HepG2 (cell line): ENCODE measurements around the gene GSAP. TPM values are rescaled to one million over a fixed set of nuclear protein-coding genes. Genes with fewer than 3 reads are reported as not detected.
A peak's percentile ranks its signal among the peaks of the same experiment; 100 is the strongest.

Source experiments
- ASH2L ChIP-seq: fragments of 300-600, 200-600 bp; sonication (generic); IDR thresholded peaks from 2 replicates; pipeline ENCODE4 v1.7.0; 2017; ENCODE audit warnings: low read depth, mild to moderate bottlenecking, moderate library complexity, mixed read lengths, low read length; ENCODE audit not compliant: insufficient read length
- ISL2 ChIP-seq: sonication (generic); formaldehyde crosslinking; IDR thresholded peaks from 2 replicates; pipeline ENCODE4 v1.5.0; 2020; ENCODE audit warnings: missing genetic modification reagents
- KDM5B ChIP-seq: sonication (generic); formaldehyde crosslinking; IDR thresholded peaks from 2 replicates; pipeline ENCODE4 v1.4.0; 2020; ENCODE audit warnings: missing genetic modification reagents, mild to moderate bottlenecking, borderline replicate concordance
- NR1H2 ChIP-seq: sonication (generic); formaldehyde crosslinking; IDR thresholded peaks from 2 replicates; pipeline ENCODE4 v1.8.1; 2022; ENCODE audit warnings: low read depth, missing genetic modification reagents, borderline replicate concordance
- PHB2 ChIP-seq: fragments of 450-650 bp; IDR thresholded peaks from 2 replicates; pipeline ENCODE4 v1.6.1; 2018; ENCODE audit not compliant: partially characterized antibody
- RBFOX2 ChIP-seq: fragments of 200-400 bp; formaldehyde crosslinking; IDR thresholded peaks from 2 replicates; pipeline ENCODE4 v1.6.1; 2017; ENCODE audit warnings: low read depth, mild to moderate bottlenecking, low read length
- SMYD3 ChIP-seq: sonication (generic); formaldehyde crosslinking; IDR thresholded peaks from 2 replicates; pipeline ENCODE4 v1.8.1; 2023; ENCODE audit warnings: mild to moderate bottlenecking, missing genetic modification reagents
- SOX5 ChIP-seq: IDR thresholded peaks from 2 replicates; pipeline ENCODE4 v1.6.1; 2016; ENCODE audit warnings: borderline replicate concordance
- THAP11 ChIP-seq: IDR thresholded peaks from 2 replicates; pipeline ENCODE4 v1.6.1; 2016; ENCODE audit warnings: missing biosample characterization, missing genetic modification reagents
- ZBTB1 ChIP-seq: sonication (generic); formaldehyde crosslinking; IDR thresholded peaks from 2 replicates; pipeline ENCODE4 v1.4.0; 2020; ENCODE audit warnings: missing genetic modification reagents, borderline replicate concordance
- ZNF160 ChIP-seq: sonication (generic); formaldehyde crosslinking; IDR thresholded peaks from 2 replicates; pipeline ENCODE4 v1.8.0; 2022; ENCODE audit warnings: mild to moderate bottlenecking, inconsistent platforms, missing genetic modification reagents
- ZNF430 ChIP-seq: sonication (generic); formaldehyde crosslinking; IDR thresholded peaks from 2 replicates; pipeline ENCODE4 v1.9.0; 2021; ENCODE audit warnings: mild to moderate bottlenecking, missing genetic modification reagents
- ZNF501 ChIP-seq: sonication (generic); formaldehyde crosslinking; IDR thresholded peaks from 2 replicates; pipeline ENCODE4 v1.5.1; 2020; ENCODE audit warnings: mild to moderate bottlenecking, moderate library complexity, missing genetic modification reagents
- ZNF558 ChIP-seq: sonication (generic); formaldehyde crosslinking; IDR thresholded peaks from 2 replicates; pipeline ENCODE4 v1.9.0; 2022; ENCODE audit warnings: mild to moderate bottlenecking, missing genetic modification reagents, borderline replicate concordance
- ZNF598 ChIP-seq: sonication (generic); formaldehyde crosslinking; IDR thresholded peaks from 2 replicates; pipeline ENCODE4 v1.5.1; 2020; ENCODE audit warnings: mild to moderate bottlenecking, missing genetic modification reagents, borderline replicate concordance
- ZNF616 ChIP-seq: sonication (generic); formaldehyde crosslinking; IDR thresholded peaks from 2 replicates; pipeline ENCODE4 v1.5.0; 2020; ENCODE audit warnings: low read depth, mild to moderate bottlenecking, missing genetic modification reagents
- ZNF780A ChIP-seq: sonication (generic); formaldehyde crosslinking; IDR thresholded peaks from 2 replicates; pipeline ENCODE4 v1.8.0; 2022; ENCODE audit warnings: mild to moderate bottlenecking, missing genetic modification reagents, moderate library complexity
- polyA plus RNA-seq, 8 experiments: library from polyadenylated mRNA; depleted of rRNA in 3 of 8; stranded (reverse) in 7 of 8; unstranded in 1 of 8; fragments of >200 nt; fragmentation: Illumina TruSeq in 4 of 8; extraction: Trizol in 4 of 8; gene quantifications; 2 replicates each; pipeline versions ENCODE4 v1.2.1 to v1.2.3, GENCODE V29; 2011 to 2016; ENCODE audit warnings: low read depth in 4 of 8, missing spikeins in 1 of 8, mixed read lengths in 1 of 8; ENCODE audit not compliant: insufficient read depth in 1 of 8
- total RNA-seq, 5 experiments: library from RNA; depleted of rRNA; stranded (reverse); fragments of >200 nt; fragmentation: Illumina TruSeq; extraction: Trizol; gene quantifications; 2 replicates each; pipeline ENCODE4 v1.2.3, GENCODE V29; 2016; ENCODE audit warnings: low read depth in 1 of 5
- TF ChIP-seq, protein P1 (sequence below): sonication (generic); formaldehyde crosslinking; IDR thresholded peaks from 2 replicates; pipeline ENCODE4 v1.4.0; 2020; ENCODE audit warnings: missing genetic modification reagents
- TF ChIP-seq, protein P2 (sequence below): sonication (generic); formaldehyde crosslinking; IDR thresholded peaks from 2 replicates; pipeline ENCODE4 v1.4.0; 2020; ENCODE audit warnings: missing genetic modification reagents, borderline replicate concordance
- TF ChIP-seq, protein P3 (sequence below): sonication (generic); formaldehyde crosslinking; IDR thresholded peaks from 2 replicates; pipeline ENCODE4 v1.5.1; 2020; ENCODE audit warnings: missing genetic modification reagents, mild to moderate bottlenecking, borderline replicate concordance
- TF ChIP-seq, protein P4 (sequence below): IDR thresholded peaks from 2 replicates; pipeline ENCODE4 v1.6.1; 2016; ENCODE audit warnings: missing compliant biosample characterization, missing genetic modification reagents, borderline replicate concordance
- TF ChIP-seq, protein P5 (sequence below): sonication (generic); formaldehyde crosslinking; IDR thresholded peaks from 2 replicates; pipeline ENCODE4 v1.5.1; 2020; ENCODE audit warnings: mild to moderate bottlenecking, missing genetic modification reagents, borderline replicate concordance

The GSAP gene
- total and polyA plus RNA-seq, 2 of the 13 experiments (the other 11 are each of a cell fraction or from before 2014, with no cell fraction given): 34.6 to 40.6 TPM

DNA sequence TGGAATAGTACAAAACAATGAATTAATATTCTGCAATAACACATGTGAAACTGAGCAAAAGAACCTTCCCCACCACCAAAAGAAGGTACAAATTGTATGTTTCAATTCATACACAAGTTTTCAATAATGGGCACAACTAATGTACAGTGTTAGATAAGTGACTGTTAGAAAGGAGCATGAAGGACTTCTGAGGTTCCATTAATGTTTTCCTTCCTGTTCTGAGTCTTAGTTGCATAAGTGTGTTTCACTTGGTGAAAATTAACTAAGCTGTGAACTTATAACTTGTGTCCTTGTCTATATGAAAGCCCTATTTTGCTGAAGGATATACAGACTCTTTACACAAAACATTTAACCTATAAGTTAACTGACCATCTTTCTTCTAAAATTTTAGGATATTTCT is 8.2 kb downstream of the GSAP start (continued):
- TF ChIP-seq ZNF616 (no peak), ZNF160 (CRISPR knock-in tag) (no peak), ZNF430 (no peak), THAP11 (CRISPR knock-in tag) (peak; percentile 33; the same call in 1 of the 2 replicates), ZNF598 (no peak), PHB2 (no peak), ZNF501 (CRISPR knock-in tag) (no peak), ZNF558 (CRISPR knock-in tag) (no peak), NR1H2 (CRISPR knock-in tag) (no peak), ZNF780A (CRISPR knock-in tag) (no peak), ZBTB1 (no peak), SOX5 (CRISPR knock-in tag) (peak; percentile 52; the same call in 1 of the 2 replicates), KDM5B (CRISPR knock-in tag) (no peak), ISL2 (CRISPR knock-in tag) (peak; percentile 63; the same call in 1 of the 2 replicates), SMYD3 (no peak), RBFOX2 (no peak), ASH2L (no peak)
- TF ChIP-seq, protein P1, sequence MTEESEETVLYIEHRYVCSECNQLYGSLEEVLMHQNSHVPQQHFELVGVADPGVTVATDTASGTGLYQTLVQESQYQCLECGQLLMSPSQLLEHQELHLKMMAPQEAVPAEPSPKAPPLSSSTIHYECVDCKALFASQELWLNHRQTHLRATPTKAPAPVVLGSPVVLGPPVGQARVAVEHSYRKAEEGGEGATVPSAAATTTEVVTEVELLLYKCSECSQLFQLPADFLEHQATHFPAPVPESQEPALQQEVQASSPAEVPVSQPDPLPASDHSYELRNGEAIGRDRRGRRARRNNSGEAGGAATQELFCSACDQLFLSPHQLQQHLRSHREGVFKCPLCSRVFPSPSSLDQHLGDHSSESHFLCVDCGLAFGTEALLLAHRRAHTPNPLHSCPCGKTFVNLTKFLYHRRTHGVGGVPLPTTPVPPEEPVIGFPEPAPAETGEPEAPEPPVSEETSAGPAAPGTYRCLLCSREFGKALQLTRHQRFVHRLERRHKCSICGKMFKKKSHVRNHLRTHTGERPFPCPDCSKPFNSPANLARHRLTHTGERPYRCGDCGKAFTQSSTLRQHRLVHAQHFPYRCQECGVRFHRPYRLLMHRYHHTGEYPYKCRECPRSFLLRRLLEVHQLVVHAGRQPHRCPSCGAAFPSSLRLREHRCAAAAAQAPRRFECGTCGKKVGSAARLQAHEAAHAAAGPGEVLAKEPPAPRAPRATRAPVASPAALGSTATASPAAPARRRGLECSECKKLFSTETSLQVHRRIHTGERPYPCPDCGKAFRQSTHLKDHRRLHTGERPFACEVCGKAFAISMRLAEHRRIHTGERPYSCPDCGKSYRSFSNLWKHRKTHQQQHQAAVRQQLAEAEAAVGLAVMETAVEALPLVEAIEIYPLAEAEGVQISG (CRISPR knock-in tag): no peak
- TF ChIP-seq, protein P2, sequence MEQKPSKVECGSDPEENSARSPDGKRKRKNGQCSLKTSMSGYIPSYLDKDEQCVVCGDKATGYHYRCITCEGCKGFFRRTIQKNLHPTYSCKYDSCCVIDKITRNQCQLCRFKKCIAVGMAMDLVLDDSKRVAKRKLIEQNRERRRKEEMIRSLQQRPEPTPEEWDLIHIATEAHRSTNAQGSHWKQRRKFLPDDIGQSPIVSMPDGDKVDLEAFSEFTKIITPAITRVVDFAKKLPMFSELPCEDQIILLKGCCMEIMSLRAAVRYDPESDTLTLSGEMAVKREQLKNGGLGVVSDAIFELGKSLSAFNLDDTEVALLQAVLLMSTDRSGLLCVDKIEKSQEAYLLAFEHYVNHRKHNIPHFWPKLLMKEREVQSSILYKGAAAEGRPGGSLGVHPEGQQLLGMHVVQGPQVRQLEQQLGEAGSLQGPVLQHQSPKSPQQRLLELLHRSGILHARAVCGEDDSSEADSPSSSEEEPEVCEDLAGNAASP (CRISPR knock-in tag): no peak
- TF ChIP-seq, protein P3, sequence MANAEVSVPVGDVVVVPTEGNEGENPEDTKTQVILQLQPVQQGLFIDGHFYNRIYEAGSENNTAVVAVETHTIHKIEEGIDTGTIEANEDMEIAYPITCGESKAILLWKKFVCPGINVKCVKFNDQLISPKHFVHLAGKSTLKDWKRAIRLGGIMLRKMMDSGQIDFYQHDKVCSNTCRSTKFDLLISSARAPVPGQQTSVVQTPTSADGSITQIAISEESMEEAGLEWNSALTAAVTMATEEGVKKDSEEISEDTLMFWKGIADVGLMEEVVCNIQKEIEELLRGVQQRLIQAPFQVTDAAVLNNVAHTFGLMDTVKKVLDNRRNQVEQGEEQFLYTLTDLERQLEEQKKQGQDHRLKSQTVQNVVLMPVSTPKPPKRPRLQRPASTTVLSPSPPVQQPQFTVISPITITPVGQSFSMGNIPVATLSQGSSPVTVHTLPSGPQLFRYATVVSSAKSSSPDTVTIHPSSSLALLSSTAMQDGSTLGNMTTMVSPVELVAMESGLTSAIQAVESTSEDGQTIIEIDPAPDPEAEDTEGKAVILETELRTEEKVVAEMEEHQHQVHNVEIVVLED (CRISPR knock-in tag): no peak
- TF ChIP-seq, protein P4, sequence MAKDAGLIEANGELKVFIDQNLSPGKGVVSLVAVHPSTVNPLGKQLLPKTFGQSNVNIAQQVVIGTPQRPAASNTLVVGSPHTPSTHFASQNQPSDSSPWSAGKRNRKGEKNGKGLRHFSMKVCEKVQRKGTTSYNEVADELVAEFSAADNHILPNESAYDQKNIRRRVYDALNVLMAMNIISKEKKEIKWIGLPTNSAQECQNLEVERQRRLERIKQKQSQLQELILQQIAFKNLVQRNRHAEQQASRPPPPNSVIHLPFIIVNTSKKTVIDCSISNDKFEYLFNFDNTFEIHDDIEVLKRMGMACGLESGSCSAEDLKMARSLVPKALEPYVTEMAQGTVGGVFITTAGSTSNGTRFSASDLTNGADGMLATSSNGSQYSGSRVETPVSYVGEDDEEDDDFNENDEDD (CRISPR knock-in tag): no peak
- TF ChIP-seq, protein P5, sequence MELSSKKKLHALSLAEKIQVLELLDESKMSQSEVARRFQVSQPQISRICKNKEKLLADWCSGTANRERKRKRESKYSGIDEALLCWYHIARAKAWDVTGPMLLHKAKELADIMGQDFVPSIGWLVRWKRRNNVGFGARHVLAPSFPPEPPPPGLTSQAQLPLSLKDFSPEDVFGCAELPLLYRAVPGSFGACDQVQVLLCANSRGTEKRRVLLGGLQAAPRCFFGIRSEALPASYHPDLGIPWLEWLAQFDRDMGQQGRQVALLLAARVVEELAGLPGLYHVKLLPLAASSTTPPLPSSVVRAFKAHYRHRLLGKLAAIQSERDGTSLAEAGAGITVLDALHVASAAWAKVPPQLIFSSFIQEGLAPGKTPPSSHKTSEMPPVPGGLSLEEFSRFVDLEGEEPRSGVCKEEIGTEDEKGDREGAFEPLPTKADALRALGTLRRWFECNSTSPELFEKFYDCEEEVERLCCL (CRISPR knock-in tag): no peak
